Loucy (cell line): Measurements from ENCODE around the gene RBP2.
"Not testable (repeated sequence)": the region's sequence is repeated elsewhere in the genome, so short reads cannot be mapped to it uniquely, and the experiment has no call there.

Source experiments
- H2AFZ ChIP-seq: fragments of 200-600 bp; sonication (generic); 2 replicates; pipeline ENCODE4 v1.6.0; 2016; ENCODE audit warnings: antibody characterized with exemption, mild to moderate bottlenecking, low read length, moderate library complexity
- H3F3A ChIP-seq: fragments of 200-600 bp; 2 replicates; pipeline ENCODE4 v1.6.0; 2016; ENCODE audit warnings: antibody characterized with exemption, low read depth, mild to moderate bottlenecking
- H3K27me3 ChIP-seq: fragments of 200-600 bp; sonication (generic); 2 replicates; pipeline ENCODE4 v1.6.1; 2014; ENCODE audit warnings: low read length, mild to moderate bottlenecking; ENCODE audit not compliant: insufficient read depth, poor library complexity, severe bottlenecking
- H3K36me3 ChIP-seq: fragments of 200-600 bp; sonication (generic); 2 replicates; pipeline ENCODE4 v1.6.1; 2016; ENCODE audit warnings: low read length; ENCODE audit not compliant: insufficient read depth
- H3K4me1 ChIP-seq: fragments of 200-600 bp; sonication (generic); 2 replicates; pipeline ENCODE4 v1.5.1; 2014; ENCODE audit warnings: low read length, mild to moderate bottlenecking; ENCODE audit not compliant: insufficient read depth, poor library complexity, severe bottlenecking
- H3K4me2 ChIP-seq: fragments of 200-600 bp; sonication (generic); 2 replicates; pipeline ENCODE4 v1.6.0; 2014; ENCODE audit warnings: antibody characterized with exemption, low read length, low read depth, mild to moderate bottlenecking; ENCODE audit not compliant: poor library complexity, severe bottlenecking
- H3K4me3 ChIP-seq: fragments of 200-600 bp; sonication (generic); 2 replicates; pipeline ENCODE4 v1.5.1; 2014; ENCODE audit warnings: low read length, mild to moderate bottlenecking, mixed read lengths; ENCODE audit not compliant: poor library complexity, severe bottlenecking
- H3K79me2 ChIP-seq: fragments of 200-600 bp; sonication (generic); 2 replicates; pipeline ENCODE4 v1.6.1; 2014; ENCODE audit warnings: low read length; ENCODE audit not compliant: insufficient read depth
- H3K9ac ChIP-seq: fragments of 200-600 bp; sonication (generic); 2 replicates; pipeline ENCODE4 v1.6.0; 2014; ENCODE audit warnings: mild to moderate bottlenecking, low read depth, low read length, moderate library complexity; ENCODE audit not compliant: poor library complexity, severe bottlenecking
- H3K9me2 ChIP-seq: fragments of 200-600 bp; sonication (generic); replicated peaks from 2 replicates; pipeline ENCODE4 v1.6.1; 2016; ENCODE audit warnings: low read depth, low read length, mixed read lengths
- H3K9me3 ChIP-seq: fragments of 200-600 bp; sonication (generic); 2 replicates; pipeline ENCODE4 v1.6.1; 2014; ENCODE audit warnings: mild to moderate bottlenecking, antibody characterized with exemption, low read length, low read depth; ENCODE audit not compliant: insufficient read depth
- H4K20me1 ChIP-seq: fragments of 200-600 bp; sonication (generic); 2 replicates; pipeline ENCODE4 v1.6.0; 2014; ENCODE audit warnings: antibody characterized with exemption, low read length, mild to moderate bottlenecking; ENCODE audit not compliant: insufficient read depth, poor library complexity, severe bottlenecking
- EZH2phosphoT487 ChIP-seq: fragments of 200-600 bp; IDR thresholded peaks from 2 replicates; pipeline ENCODE4 v1.6.1; 2018; ENCODE audit warnings: antibody characterized with exemption, mild to moderate bottlenecking, moderate library complexity, borderline replicate concordance
- TF ChIP-seq, protein P1 (sequence below): fragments of 200-600 bp; sonication (generic); conservative IDR thresholded peaks from 2 replicates; pipeline ENCODE4 v1.5.1; 2014; ENCODE audit warnings: mild to moderate bottlenecking, antibody characterized with exemption, low read length

The RBP2 gene

DNA sequence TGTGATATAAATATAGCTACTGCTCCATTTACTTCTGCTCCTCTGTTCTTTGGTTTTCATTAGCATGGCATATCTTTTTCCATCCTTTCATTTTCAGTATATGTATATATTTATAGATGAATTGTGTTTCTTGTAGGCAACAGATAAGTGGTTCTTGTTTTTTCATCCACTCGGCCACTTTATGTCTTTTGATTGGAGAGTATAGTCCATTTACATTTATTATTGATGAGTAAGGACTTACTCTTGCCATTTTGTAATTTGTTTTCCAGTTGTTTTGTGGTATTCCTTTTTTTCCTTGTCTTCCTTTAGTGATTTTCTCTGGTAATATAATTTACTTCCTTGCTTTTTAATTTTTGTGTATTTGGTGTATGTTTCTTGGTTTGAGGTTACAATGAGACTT, 60.0 kb downstream of the RBP2 start:
- Histone ChIP-seq H3K9me2 (no peaks in the 10 kb centered on the region), H3K4me3 (no peak overlapping the region), H2AFZ (no peak overlapping the region), H3K9ac (no peak overlapping the region), H3K79me2 (no peaks in the 10 kb centered on the region), H3K9me3 (0 out of 2 replicates have a peak, but pooled peaks cover 4% of the 10 kb centered on the region), H4K20me1 (no peaks in the 10 kb centered on the region), H3K4me2 (no peak overlapping the region), H3F3A (no peaks in the 10 kb centered on the region), H3K4me1 (no peaks in the 10 kb centered on the region), H3K36me3 (no peaks in the 10 kb centered on the region), H3K27me3 (no peaks in the 10 kb centered on the region)
- no peak for TF ChIP-seq EZH2phosphoT487
- TF ChIP-seq, protein P1, sequence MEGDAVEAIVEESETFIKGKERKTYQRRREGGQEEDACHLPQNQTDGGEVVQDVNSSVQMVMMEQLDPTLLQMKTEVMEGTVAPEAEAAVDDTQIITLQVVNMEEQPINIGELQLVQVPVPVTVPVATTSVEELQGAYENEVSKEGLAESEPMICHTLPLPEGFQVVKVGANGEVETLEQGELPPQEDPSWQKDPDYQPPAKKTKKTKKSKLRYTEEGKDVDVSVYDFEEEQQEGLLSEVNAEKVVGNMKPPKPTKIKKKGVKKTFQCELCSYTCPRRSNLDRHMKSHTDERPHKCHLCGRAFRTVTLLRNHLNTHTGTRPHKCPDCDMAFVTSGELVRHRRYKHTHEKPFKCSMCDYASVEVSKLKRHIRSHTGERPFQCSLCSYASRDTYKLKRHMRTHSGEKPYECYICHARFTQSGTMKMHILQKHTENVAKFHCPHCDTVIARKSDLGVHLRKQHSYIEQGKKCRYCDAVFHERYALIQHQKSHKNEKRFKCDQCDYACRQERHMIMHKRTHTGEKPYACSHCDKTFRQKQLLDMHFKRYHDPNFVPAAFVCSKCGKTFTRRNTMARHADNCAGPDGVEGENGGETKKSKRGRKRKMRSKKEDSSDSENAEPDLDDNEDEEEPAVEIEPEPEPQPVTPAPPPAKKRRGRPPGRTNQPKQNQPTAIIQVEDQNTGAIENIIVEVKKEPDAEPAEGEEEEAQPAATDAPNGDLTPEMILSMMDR: no peak

DNA sequence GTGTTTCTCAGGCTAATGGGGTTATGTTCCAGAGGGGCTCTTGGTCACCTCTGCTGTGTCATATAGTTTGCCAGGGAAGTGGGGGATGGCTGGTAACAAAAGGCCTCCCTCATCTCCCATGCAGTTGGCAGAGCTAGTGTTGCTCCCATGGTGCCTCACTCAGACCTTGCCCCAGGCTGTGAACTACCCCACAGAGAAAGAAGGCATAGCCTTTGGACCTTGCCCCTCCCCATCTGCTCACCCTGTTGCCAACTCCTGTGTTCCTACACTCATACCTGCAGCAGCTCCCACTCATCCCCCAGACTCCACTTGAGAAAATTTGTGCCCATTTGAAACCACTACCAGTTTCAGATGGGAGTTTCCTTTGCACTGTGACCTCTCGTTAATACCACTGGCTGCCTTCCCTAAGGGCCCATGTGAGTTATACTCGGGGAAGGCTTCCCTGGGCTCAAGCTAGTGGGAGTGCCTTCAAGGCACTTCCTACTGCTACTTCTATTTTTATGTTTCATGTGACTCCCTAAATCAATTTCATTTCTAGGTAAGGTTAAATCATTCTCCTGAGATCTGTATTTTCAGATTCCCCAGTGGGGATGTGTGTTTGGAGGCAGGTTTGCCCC, 61.6 kb downstream of the RBP2 start:
- no peaks in the 10 kb centered on the region for H3F3A ChIP-seq
- no peaks in the 10 kb centered on the region for H3K79me2 ChIP-seq
- H3K4me2 ChIP-seq: no peak overlapping the region
- H3K9ac ChIP-seq: no peak overlapping the region
- H3K4me3 ChIP-seq: no peak overlapping the region
- no peaks in the 10 kb centered on the region for H3K9me2 ChIP-seq
- H3K27me3 ChIP-seq: no peaks in the 10 kb centered on the region
- H2AFZ ChIP-seq: no peak overlapping the region
- no peak for TF ChIP-seq EZH2phosphoT487
- TF ChIP-seq, protein P1: no peak
- H3K36me3 ChIP-seq: no peaks in the 10 kb centered on the region
- H4K20me1 ChIP-seq: no peaks in the 10 kb centered on the region
- H3K9me3 ChIP-seq: 0 out of 2 replicates have a peak, but pooled peaks cover 4% of the 10 kb centered on the region
- no peaks in the 10 kb centered on the region for H3K4me1 ChIP-seq

DNA sequence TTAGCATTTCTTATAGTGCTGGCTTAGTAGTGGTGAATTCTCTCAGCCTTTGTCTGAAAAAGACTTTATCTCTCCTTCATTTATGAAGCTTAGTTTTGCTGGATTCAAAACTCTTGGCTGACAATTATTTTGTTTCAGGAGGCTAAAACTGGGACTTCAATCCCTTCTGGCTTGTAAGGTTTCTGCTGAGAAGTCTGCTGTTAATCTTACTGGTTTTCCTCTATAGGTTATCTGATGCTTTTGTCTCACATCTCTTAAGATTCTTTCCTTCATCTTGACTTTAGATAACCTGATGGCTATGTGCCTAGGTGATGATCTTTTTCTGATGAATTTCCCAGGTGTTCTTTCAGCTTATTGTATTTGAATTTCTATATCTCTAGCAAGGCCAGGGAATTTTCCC, 63.4 kb downstream of the RBP2 start:
- not testable (repeated sequence) for H3K27me3 ChIP-seq, H3F3A ChIP-seq, H3K36me3 ChIP-seq, H4K20me1 ChIP-seq, H3K9me2 ChIP-seq, H2AFZ ChIP-seq, H3K9ac ChIP-seq, H3K9me3 ChIP-seq, H3K4me2 ChIP-seq, H3K4me3 ChIP-seq, H3K79me2 ChIP-seq, H3K4me1 ChIP-seq
